Stimulated activated CD8-positive, alpha-beta memory T cell treated with anti-CD3 and anti-CD28 coated beads, Interleukin-2, amount 100 ng/mL, for 48 hours (primary cell): Measurements from ENCODE around the gene INHA.

ENCODE experiments used
- DNase-seq, 2 donors: peaks; one replicate each; pipeline ENCODE4 v3.0.0-alpha.2; 2020; ENCODE audit warnings: low read depth in 2 of 2

Gene INHA

DNA sequence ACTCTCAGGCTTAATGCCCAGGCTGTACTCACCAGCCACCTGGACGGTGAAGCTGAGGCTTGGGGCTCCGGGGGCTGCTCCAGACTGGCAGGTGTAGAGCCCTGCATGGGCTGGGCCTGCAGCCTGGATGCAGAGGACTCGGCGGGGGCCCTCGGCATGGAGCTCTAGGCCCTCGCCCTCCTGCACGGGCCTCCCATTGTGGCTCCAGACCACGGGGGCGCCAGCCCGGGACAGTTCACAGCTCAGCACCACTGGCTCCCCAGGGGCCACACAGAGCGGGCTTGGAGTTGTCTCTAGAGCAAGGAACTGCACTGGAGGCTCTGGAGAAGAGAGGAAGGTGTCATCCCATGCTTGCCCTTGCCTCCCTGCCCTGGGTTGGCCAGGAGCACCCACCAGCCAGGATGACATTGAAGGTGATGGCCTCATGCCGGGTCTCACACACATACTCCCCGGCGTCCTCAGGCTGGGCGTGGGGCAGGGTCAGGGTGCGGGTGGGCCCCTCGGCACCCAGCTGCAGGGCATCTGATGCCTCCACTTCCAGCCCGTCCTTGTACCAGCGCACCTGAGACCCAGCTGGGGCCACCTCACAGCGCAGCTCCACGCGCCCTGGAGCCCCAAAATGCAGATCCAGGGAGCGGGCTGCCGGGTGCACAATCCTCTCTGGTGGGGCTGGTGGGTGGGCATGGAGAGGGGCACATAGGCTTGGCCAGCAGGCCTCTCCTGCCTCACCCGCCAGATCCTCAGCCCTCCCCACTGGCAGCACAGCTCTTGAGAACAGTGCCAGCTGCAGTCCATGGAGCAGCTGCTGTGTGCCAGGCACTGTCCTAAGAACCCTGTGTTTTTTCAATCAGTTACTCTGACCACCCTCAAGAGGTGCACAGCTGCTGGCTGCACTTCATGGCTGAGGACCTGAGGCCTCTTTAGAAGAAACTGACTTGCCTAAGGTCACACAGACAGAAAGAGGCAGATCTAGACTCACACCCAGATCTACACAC lies 14.0 kb upstream of the INHA start:
- no peak for DNase-seq

DNA sequence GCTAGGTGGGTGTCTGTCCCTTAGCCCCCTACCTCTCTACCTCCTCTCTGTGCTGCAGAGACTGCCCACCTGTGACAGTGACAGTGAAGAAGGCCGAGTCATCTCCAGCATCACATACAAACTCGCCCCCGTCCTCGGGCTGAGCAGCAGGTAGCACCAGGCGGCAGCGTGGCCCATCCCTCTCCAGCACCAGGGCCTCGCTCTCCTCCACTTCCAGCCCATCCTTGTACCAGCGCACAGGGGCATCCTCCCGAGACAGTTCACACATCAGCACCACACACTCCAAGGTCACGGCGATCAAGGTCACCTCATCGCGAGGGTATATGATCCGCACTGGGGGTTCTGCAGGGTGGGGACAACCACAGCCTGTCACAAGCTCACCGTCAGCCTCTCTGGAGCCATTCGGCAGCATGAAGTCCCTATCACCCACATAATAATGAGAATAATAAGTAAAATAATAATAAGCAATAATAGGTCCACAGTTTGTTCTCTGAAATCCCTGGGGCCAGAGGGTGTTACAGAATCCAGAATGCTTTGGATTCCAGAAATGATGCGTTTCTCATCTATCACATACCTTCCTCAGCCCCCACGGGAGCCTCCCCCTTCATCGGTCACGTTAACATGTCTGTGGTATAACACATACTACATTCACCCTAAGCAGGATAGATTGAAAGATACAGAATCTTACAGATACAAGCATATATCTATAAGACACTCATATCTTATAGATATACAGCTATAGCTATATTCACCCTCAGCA lies 12.8 kb upstream of the INHA start:
- no peak for DNase-seq

DNA sequence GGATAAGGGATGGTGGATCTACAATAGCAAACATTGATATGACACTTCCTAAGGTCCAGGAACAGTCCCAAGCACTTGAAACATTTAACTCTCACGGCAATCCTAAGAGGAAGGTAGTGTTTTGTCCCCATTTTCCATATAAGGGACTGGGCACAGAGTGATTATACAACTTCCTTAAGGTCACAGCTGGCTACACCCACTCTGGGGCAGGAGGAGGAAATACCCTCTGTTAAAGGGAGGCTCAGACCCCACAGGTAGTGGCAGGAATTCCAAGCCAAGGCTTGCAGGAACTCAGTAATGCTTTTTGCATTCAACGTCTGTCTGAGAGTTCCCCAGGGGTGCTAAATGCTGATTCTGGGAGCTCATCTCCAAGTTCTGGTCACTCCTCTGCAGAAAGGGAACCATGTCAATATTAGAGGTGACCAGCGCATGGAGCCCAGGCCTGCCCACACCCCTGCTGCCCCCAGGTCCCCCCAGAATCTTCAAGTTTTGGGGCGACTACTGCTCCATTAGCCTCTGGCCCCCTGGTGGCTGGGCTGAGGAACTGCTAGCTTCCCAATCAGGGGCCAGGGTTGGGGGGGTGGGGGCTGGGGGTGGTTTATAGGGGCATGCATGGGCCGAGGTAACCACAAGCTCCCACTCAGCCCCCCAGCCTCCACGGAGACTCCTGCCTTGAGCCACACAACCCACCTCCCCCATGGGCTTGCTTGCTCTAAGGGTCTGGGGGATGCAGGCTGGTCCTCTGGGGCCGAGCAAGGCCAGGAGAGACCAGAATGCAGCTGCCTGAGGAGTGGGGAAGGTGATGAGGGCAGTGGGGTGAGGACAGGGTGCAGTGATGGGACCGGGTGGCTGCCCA lies 11.8 kb upstream of the INHA start:
- DNase-seq: no peak

DNA sequence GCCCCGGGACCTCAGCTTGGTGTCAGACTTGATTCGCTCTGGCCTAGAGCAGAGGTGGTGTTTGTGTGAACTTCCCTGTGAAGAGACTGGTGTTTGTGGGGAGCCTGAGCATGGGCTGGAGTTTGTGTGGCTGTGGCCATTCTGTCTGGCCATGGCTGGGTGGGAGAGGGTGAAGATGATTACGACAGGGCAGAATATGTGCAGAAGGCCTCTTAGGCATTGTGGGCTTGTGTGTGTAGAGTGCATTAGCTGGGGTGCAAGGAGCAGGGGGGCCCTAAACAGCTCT lies 11.3 kb upstream of the INHA start:
- no peak for DNase-seq

DNA sequence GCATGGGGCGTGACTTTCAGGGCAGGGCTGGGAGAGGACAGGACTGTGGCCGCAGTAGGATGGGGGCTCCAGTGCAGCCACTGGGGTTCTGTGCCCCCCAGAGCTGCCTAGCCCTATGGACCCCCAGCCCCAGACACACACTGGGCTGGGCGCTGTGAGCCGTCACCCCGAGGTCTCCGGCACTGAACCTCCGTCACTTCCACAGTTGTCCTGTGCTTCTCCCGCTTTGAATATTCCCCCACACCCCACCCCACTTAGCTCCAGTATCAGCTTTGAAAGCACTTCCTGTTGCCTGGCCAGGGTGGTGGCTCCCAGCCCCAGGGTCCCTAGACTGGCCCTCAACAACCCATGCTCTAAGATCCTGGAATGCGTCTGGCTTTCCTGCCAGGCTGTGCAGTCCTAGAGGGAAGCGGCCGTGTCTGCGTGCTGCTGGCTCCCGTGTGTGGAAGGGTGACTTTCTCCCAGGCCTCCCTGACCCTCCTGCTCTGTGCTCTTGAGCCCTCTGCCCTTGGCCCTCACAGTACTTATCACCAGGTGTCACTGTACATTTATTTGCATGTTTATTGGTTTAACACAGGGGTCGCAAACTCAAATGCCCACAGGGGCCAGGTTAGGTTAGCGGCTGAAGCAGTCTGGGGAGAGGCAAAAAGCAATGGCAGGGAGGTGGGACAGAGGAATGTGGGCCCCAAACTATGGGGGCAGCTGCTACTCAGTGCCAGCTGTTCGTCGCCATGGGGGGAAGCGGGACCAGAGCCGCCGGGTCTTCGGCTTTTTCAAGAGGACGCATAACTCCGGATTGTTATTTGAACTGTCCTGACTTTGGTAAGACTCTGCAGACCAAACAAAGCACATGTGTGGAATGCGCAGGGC lies 10.7 kb upstream of the INHA start:
- no peak for DNase-seq

DNA sequence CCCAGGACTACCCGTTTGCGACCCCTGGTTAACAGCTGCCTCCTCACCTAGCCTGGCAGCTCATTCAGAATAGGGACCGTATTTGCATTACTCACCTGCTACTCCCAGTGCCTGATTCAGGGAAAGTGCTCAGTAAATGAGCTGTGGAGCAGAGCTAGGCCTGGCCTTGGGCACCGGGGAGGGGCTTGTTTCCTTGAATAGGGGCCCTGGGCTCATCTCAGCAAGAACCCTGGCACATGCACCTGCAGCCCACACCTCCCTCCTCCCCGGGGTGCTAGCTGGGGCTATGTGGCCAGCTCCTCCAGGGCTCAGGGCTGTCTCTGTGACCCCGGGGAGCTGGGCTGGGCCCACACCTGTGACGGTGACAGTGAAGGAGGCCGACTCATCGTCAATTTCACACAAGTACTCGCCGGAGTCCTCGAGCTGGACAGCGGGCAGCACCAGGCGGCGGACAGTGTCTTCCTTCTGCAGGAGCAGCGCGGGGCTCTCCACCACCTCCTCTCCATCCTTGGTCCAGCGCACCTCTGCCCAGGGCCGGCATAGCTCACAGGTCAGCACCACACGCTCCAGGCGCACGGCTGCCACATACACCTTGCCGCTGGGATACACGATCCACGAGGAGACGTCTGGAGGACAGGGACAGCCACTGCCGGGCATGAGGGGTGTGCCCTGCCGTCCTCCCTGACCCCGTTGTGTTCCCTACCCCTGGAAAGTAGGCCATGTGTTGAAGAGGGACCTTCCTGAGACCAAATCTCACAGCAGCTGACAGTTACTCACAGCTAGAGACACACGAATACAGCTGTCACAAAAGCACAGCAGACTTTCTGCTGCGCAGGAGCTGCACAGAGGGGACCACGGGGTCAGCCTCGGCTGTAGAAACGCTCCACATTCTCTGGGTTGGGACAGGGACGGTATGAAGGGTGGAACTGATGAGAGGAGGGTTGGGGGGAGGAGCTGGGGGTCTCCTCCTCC lies 9.8 kb upstream of the INHA start:
- DNase-seq: no peak

DNA sequence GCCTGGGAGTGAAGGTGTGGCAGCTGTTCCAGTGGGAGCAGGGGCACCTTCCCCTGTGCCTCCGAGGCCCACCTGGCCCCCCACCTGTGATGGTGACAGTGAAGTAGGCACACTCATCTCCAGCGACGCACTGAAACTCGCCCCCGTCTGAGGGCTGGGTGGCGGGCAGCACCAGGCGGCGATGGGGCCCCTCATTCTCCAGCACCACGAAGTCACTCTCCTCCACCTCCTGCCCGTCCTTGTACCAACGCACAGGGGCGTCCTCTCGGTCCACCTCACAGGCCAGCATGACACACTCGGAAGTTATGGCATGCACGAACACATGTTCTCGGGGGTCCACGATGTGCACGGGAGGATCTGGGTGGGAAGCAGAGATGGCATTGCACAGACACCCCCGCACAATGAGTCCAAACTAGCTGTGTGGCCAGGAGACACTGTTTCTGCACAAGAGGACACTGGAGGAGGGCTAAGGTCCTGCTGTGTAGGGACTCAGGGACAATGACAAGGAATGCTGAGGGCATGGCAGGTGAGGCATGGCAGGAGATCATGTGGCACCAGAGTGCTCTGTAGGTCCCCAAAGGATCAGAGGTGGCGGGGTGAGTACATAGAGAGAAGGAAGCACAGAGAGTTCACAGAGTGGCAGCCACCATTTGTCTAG lies 8.7 kb upstream of the INHA start:
- no peak for DNase-seq

DNA sequence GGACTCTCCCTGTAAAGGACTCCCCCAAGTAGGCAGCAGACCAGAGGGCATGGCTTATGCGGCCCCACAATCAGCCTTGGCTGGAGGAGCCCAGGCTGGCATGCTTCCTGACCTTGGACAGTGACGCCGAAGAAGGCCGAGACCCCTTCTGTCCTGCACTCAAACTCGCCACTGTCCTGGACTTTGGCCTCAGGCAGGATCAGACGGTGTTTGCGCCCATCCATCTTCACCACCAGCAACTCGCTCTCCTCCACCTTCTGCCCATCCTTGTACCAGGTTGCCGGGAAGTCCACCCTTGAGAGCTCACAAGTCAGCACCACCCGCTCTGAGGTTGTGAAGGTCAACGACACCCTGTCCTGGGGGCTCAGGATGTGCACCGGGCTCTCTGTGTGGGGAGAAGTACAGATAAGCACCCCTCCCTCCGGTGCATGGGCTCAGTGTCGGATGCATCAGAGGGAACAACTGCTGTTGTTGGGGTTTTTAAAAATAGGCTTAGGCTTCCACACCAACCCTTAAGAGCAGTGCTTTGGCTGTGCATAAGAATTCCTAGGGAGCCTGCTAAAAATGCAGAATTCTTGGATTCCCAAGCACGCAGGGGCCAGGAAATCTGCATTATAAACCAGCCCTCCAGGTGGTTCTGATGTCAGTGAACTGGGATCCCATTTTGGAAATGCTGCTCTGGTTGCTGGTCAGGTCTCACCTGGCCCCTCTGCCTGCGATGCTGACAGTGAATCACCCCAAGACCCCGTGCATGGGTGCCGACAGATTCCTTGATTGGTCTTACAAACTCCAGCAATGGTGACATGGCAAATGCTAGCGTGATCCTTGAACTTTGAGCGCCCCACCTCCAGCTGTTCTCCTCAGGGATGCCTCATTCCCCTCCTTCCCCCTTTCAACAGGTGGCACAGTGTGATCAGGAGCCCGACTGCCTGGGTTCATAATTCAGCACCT lies 6.7 kb upstream of the INHA start:
- DNase-seq: no peak

DNA sequence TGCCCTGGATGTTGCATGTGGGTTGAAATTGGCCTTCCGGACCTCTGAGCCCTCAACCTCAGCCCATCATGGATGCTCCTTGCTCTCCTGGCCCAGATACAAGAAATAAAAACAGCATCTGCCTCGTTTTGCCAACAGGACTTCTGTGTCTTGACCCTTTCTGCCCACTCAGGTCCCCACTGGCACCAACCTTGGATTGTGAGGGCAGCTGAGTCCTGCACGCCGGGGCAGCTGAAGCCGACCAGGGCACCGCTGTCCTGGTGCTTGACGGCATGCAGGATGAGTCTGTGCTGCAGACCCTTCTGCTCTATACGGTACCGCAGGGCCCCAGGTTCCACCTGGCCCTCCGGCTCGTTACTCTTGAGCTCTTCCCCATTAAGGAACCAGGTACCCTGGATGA lies 5.5 kb upstream of the INHA start:
- no peak for DNase-seq

DNA sequence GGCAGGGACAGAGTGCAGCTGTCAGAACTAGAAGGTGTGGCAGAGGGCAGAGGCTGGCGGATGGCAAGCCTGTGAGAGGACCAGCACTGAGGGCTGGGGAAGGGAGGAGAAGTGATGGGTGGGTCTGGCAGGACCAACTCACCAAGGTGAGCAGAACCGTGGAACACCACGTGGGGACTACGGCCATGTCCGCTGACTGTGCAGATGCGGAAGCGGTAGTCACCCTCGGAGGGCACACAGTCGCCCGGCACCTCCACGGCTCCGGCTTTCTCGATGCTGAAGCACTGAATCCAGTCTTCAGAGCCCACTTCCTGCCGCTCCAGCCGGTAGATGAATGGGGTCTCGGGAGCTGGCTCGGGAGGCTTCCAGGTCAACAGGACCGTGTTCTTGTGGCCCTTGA lies 5.0 kb upstream of the INHA start:
- no peak for DNase-seq

DNA sequence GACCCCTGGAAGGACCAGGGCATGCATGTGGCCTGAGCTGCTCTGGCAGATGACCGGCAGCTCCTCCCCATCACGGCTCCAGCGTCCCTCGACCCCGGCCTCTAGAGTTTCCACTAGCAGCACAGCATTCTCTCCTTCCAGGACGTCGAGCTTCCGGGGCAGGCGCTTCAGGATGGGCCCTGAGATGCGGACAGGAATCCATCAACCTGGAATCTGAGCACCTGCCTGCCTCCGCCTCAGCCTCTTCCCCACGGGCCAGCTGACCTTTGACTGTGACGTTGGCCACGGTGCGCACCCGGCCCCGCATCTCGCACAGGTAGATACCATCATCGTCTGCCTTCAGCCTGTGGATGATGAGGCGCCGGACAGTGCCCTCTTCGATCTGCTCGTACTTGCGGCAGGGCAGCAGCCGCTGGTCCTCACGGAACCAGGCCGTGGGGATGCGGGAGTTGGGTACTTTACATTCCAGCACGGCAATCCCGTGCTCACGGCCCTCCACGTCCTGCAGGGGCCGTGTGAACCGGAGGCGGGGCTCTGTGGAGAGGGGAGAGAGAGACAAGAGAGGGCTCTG lies 4.2 kb upstream of the INHA start:
- no peak for DNase-seq

DNA sequence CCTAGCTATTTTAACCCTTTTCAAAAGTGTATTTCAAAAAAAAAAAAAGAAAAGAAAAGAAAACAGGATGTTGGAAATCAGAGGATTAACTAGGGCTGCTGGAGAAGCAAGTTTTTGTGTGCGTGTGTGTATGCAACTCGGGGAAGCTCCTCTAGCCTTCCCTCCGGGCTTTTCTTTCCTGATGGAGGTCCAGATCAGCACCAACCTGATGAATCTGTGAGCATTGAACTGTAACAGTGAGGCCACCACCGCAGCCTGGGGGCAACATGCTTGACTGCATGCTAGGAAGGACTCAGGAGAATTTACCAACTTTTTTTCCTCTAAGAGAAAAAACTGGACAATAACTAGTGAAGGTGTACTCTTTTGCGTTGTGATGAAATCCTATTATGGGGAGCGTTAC lies 3.1 kb upstream of the INHA start:
- DNase-seq: no peak

DNA sequence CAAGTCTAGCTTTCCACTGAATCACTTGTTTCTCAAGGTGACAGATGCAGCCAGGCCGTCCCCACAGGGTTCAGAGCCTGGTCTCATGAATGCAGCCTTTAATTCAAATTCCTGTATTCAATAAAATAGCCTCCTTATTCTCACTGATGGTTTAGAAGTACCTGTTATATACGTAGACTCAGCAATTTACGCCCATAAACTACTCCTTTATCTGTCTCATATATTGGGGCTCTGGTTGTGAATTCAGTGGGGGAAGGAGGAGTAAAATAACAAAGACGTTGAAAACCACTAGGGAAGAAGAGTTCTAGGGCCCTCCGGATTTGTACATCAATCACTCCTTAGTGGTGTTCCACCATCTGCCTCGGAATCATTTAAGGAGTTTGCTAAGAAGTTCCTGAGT lies 2.5 kb upstream of the INHA start:
- DNase-seq: no peak

DNA sequence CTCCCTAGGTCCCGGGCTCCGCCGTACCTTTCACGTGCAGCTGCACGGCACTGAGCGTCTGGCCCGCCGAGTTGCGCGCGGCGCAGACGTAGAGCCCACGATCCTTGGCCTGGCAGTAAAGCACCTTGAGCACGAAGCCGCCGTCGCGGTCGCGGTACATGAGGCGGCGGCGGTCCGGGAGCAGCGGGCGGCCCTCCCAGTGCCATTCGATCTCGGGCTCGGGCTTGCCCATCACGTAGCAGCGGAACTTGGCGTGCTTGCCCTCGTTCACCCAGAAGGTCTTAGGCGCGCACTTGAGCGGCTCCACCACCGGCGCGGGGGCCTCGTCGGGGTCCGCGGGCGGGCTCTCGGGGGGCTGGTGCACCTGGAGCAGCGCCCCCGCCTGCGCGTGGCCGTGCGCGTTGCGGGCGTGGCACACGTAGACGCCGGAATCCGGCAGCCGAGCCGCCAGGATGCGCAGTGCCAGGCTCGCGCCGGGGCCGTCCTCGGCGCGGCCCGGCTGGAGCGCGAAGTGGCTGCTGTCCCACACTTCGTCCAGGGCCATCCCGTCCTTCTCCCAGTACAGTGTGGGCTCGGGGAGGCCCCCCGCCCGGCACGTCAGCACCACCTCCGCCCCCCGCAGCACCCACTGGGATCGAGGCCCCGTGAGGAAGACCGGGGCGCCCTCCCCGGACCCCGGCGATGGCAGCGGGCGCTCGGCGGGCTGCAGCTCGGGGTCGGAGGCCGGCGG lies 1.8 kb upstream of the INHA start:
- DNase-seq: no peak

DNA sequence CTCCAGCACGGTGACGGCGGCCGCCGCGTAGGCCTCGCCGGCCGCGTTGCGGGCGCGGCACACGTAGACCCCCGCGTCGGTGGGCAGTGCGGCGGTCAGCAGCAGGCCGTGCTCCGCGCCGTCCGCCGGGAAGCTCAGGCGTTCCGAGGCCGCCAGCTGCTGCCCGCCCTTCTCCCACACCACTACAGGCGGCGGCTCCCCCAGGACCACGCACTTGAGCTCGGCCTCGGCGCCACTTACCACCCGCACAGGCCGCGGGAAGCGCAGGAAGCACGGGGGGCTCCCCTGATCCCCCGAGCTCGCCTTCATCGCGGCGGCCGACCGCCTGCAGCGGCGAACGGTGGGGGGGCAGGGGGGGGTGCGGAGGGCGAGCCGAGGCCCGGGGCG lies 1.2 kb upstream of the INHA start:
- no peak for DNase-seq

DNA sequence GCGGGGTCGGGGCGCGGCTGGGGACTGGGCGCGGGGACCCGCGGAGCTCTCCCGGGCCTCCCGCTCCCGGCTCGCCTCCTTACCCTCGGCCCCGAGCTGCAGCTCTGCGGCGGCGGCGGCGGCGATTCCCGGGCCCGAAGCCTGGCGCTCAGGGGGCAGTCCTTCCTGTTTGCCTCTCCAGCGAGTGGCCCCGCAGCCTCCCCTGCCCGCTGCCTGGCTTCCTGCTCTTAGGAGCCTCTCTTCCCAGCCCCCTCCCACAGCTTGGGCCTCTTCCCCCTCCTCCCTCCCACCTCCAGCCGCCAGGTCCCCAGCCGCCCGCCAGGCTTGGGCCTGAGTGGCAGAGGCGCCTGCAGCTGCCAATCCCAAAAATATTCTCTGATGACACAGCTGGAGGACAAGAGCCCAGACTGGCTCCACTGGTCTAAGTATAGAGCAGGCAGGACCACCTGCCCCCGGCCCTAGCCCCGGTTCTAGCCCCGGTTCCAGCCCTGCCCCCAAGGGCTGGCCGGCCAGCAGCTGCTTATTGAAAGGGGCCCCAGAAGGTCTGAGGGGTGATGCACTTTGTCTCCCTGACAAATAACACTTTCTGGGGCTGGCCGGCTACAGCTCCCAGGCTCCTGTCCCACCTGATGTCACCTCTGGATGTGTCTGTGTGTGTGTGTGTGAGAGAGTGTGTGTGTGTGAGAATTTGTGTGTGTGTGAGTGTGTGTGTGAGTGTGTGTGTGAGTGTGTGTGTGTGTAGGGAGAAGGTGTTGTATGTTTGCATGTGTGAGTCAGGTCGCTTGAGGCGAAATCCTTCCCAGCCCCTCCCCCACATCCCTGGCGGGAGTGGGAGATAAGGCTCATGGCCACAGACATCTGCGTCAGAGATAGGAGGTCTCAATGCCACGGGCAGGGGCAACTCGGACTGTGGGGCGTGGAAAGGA lies 536 bp upstream of the INHA start, which contains the start of gene OBSL1:
OBSL1 (minus strand) TSS at position 229 of the 926 bp plus-strand sequence. CDS start 307 bp downstream, outside the sequence.
- no peak for DNase-seq
